ENCODE measurements around the gene PLPP2.

The PLPP2 gene

GRCh38 chr19:334296-335071 lies 43.3 kb upstream of the PLPP2 start:
- H3K27ac ChIP-seq, result no peak overlapping the region
- TF ChIP-seq ZFX (IDR thresholded peaks at IDR 0.05; ENCODE audit: borderline replicate concordance), result no peak
- TF ChIP-seq, protein P1, sequence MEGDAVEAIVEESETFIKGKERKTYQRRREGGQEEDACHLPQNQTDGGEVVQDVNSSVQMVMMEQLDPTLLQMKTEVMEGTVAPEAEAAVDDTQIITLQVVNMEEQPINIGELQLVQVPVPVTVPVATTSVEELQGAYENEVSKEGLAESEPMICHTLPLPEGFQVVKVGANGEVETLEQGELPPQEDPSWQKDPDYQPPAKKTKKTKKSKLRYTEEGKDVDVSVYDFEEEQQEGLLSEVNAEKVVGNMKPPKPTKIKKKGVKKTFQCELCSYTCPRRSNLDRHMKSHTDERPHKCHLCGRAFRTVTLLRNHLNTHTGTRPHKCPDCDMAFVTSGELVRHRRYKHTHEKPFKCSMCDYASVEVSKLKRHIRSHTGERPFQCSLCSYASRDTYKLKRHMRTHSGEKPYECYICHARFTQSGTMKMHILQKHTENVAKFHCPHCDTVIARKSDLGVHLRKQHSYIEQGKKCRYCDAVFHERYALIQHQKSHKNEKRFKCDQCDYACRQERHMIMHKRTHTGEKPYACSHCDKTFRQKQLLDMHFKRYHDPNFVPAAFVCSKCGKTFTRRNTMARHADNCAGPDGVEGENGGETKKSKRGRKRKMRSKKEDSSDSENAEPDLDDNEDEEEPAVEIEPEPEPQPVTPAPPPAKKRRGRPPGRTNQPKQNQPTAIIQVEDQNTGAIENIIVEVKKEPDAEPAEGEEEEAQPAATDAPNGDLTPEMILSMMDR (IDR thresholded peaks at IDR 0.05), result no peak

DNA sequence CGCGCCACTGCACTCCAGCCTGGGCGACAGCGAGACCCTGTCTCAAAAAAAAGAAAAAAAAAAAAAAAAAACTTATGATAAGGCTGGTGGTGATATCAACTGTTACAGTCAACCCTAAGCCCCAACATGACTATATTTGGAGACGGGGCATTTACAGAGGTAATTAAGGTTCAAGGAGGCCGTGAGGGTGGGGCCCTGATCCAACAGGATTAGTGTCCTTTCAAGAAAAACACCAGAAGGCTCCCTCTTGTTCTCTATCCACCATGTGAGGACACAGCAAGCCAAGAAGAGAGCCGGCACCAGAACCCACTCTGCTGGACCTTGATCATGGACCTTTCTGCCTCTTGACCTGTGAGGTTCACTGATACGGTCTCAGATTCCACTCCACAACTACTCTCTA lies 39.3 kb upstream of the PLPP2 start:
- no peak overlapping the region for H3K27ac ChIP-seq
- TF ChIP-seq, protein P1 (IDR thresholded peaks at IDR 0.05), result no peak
- no peak for TF ChIP-seq ZFX (IDR thresholded peaks at IDR 0.05; ENCODE audit: borderline replicate concordance)

- TF ChIP-seq, protein P1 (IDR thresholded peaks at IDR 0.05), result no peak
- TF ChIP-seq ZFX (IDR thresholded peaks at IDR 0.05; ENCODE audit: borderline replicate concordance), result no peak
Observed at GRCh38 chr19:329876-330275, 38.7 kb upstream of the PLPP2 start.

GRCh38 chr19:328025-328505 lies 36.9 kb upstream of the PLPP2 start:
- TF ChIP-seq ZFX (IDR thresholded peaks at IDR 0.05; ENCODE audit: borderline replicate concordance), result no peak
- TF ChIP-seq, protein P1 (IDR thresholded peaks at IDR 0.05), result no peak
- no peak overlapping the region for H3K27ac ChIP-seq

More at GRCh38 chr19:329876-330275, 38.7 kb upstream of the PLPP2 start:
- H3K27ac ChIP-seq, result no peak overlapping the region

DNA sequence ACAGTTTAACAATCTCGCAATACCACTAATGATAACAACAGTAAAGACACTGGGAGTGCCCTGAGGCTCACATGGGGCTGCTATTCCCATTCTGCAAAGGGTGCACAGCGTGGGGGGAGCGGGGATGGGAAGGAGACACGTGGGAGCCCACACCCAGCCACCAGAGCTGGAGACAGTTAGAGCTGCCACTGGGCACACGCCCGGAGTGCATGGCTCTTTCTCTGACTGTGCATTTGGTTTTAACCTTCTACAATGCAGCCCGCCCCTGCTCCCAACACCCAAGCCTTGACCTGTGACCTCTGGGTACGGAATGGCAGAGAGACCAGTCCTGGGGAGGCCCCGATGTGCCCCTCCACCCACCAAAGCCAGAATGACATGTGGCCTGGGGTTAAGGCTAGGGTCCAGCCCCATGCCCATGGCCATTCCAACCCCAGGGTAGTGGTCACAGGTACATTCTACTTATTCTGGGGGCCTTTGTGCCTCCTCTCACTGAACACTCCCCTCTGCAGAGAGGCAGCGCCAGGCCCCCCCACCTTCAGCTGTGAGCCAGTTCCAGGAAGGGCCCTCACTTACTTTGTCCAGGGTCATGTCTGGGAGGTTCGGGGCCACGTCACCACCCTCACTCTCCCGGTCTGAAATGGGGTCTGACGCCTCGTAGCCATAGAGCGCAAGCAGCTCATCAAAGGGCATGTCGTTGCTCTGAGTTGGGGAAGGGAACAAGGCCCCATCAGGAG lies 36.3 kb upstream of the PLPP2 start:
- TF ChIP-seq, protein P1 (IDR thresholded peaks at IDR 0.05), result no peak
- no peak for TF ChIP-seq ZFX (IDR thresholded peaks at IDR 0.05; ENCODE audit: borderline replicate concordance)
- H3K27ac ChIP-seq, result no peak overlapping the region

DNA sequence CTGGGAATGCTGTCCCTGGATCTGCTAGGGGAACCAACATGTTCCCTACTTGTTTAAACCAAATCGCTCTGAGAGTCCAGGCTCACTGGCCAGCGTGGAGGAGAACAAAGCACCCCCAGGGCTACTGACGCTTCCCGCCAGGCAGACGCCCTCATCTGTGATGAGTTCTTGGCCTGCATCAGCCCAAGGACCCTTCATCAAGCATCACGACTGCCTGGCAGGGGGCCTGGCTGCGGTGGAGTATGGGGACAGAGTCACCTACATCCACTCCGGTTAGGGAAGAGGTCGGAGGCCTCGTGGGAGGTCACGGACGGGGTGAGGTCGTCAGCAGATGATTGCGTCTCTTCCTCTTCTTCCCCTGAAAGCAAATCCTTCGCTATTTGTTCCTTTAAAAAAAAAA lies 35.7 kb upstream of the PLPP2 start:
- no peak overlapping the region for H3K27ac ChIP-seq
- TF ChIP-seq, protein P1 (IDR thresholded peaks at IDR 0.05), result no peak
- TF ChIP-seq ZFX (IDR thresholded peaks at IDR 0.05; ENCODE audit: borderline replicate concordance), result no peak

Measured in 22Rv1 (cell line).